ENCODE measurements around the gene MCOLN2.

MCOLN2 gene

GRCh38 chr1:84936116-84936810 lies 60.6 kb downstream of the MCOLN2 start:
- Histone ChIP-seq H3K36me3 (no peaks in the 10 kb centered on the region), H3K9me3 (ENCODE audit: severe bottlenecking) (no peaks in the 10 kb centered on the region), H3K4me3 (ENCODE audit: low read depth, low read length) (no peak overlapping the region), H3K27ac (no peak overlapping the region), H3K27me3 (ENCODE audit: insufficient read depth, low read depth, severe bottlenecking) (no peaks in the 10 kb centered on the region)
- DNase-seq, result peak; percentile 21
- TF ChIP-seq, protein P1, sequence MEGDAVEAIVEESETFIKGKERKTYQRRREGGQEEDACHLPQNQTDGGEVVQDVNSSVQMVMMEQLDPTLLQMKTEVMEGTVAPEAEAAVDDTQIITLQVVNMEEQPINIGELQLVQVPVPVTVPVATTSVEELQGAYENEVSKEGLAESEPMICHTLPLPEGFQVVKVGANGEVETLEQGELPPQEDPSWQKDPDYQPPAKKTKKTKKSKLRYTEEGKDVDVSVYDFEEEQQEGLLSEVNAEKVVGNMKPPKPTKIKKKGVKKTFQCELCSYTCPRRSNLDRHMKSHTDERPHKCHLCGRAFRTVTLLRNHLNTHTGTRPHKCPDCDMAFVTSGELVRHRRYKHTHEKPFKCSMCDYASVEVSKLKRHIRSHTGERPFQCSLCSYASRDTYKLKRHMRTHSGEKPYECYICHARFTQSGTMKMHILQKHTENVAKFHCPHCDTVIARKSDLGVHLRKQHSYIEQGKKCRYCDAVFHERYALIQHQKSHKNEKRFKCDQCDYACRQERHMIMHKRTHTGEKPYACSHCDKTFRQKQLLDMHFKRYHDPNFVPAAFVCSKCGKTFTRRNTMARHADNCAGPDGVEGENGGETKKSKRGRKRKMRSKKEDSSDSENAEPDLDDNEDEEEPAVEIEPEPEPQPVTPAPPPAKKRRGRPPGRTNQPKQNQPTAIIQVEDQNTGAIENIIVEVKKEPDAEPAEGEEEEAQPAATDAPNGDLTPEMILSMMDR (IDR thresholded peaks at IDR 0.05; ENCODE audit: low read depth, low read length), result peak; percentile 72

DNA sequence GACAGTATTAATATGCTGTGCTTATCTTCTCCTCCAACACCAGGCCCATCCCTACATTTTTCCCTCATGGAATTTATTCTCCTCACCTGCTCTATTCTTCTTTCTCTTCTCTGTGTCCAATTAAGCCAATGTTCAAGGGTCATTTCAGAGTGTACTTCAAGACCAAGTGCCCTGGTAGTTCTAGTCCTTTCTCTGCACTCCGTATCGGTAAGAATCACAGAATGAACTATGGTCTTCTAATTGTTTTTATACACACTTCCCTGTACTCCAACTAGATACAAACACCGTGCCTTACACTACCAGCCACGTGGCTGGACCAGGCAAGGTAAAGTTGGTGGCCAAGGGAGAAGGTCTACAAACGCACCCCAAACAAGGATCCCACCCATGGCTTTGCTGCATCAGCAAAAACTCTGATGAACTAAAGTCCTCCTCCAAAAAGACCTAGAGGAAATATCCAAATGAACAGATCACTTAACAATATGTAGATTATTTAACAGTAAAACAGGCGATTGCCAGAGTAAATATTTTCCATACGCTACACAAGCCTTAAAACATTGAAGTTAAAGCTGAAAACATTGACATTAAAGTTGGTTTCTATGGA lies 63.8 kb downstream of the MCOLN2 start:
- H3K27ac ChIP-seq, result no peak overlapping the region
- no peaks in the 10 kb centered on the region for H3K27me3 ChIP-seq (ENCODE audit: insufficient read depth, low read depth, severe bottlenecking)
- DNase-seq, result no peak
- no peak overlapping the region for H3K4me3 ChIP-seq (ENCODE audit: low read depth, low read length)
- TF ChIP-seq, protein P1 (IDR thresholded peaks at IDR 0.05; ENCODE audit: low read depth, low read length), result no peak
- H3K9me3 ChIP-seq (ENCODE audit: severe bottlenecking), result no peaks in the 10 kb centered on the region
- no peaks in the 10 kb centered on the region for H3K36me3 ChIP-seq

DNA sequence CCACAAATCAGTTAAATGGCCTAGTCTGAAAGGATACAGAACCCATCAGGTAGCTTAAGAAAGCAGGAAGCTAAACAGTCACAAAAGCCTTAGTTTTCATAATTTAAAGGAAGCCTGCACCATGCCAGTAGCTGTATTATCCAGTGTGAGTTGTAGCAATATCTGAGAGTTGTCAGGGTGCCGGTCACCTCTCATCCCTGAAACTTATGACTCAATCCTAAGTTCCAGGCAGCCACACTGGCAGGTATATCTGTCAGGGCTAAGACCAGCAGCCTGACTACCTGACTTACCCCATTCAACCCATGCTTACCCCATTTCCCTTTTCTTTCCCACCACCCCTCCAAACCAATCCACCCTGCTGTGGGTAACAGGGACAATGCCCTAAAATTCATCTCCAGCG lies 66.1 kb downstream of the MCOLN2 start:
- H3K36me3 ChIP-seq, result no peaks in the 10 kb centered on the region
- TF ChIP-seq, protein P1 (IDR thresholded peaks at IDR 0.05; ENCODE audit: low read depth, low read length), result no peak
- no peak for DNase-seq

DNA sequence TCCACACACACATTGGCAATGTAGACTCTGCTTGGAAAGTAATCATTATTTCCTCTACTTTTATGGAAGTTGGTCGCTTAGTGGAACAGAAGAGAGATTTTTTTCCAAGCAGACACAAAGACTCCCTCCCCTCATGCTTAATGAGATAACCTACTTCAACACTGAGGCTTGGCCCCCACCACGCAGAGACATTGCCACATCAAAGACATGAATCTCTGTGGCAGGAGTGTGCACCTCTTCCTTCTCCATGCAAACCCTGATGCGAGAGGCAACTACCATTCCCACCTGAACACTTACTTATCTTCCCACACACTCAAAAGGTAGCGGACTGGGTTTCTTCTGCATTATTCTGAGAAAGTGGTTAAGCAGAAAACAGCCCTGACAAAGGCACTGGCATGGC lies 66.6 kb downstream of the MCOLN2 start:
- TF ChIP-seq, protein P1 (IDR thresholded peaks at IDR 0.05; ENCODE audit: low read depth, low read length), result no peak
- H3K36me3 ChIP-seq, result no peaks in the 10 kb centered on the region
- no peak overlapping the region for H3K4me3 ChIP-seq (ENCODE audit: low read depth, low read length)
- no peaks in the 10 kb centered on the region for H3K27me3 ChIP-seq (ENCODE audit: insufficient read depth, low read depth, severe bottlenecking)
- no peak for DNase-seq
- H3K9me3 ChIP-seq (ENCODE audit: severe bottlenecking), result no peaks in the 10 kb centered on the region
- no peak overlapping the region for H3K27ac ChIP-seq

More for the DNA sequence above, 66.1 kb downstream of the MCOLN2 start:
- Histone ChIP-seq H3K4me3 (ENCODE audit: low read depth, low read length) (no peak overlapping the region), H3K27ac (no peak overlapping the region), H3K27me3 (ENCODE audit: insufficient read depth, low read depth, severe bottlenecking) (no peaks in the 10 kb centered on the region), H3K9me3 (ENCODE audit: severe bottlenecking) (no peaks in the 10 kb centered on the region)

- TF ChIP-seq, protein P1 (IDR thresholded peaks at IDR 0.05; ENCODE audit: low read depth, low read length), result no peak
- H3K9me3 ChIP-seq (ENCODE audit: severe bottlenecking), result no peaks in the 10 kb centered on the region
- no peak for DNase-seq
- no peaks in the 10 kb centered on the region for H3K27me3 ChIP-seq (ENCODE audit: insufficient read depth, low read depth, severe bottlenecking)
- no peaks in the 10 kb centered on the region for H3K36me3 ChIP-seq
- H3K27ac ChIP-seq, result no peak overlapping the region
- H3K4me3 ChIP-seq (ENCODE audit: low read depth, low read length), result no peak overlapping the region
Measured at GRCh38 chr1:84929581-84929980, 67.3 kb downstream of the MCOLN2 start.

Data from WERI-Rb-1 (cell line).